Neural progenitor cell (in vitro differentiated cells): Measurements from ENCODE around the gene XYLT1. TPM values are rescaled to one million over a fixed set of nuclear protein-coding genes. Genes with fewer than 3 reads are reported as not detected.

Experiments used
- DNase-seq: peaks from one replicate; pipeline ENCODE4 v3.0.0-alpha.2; 2016; ENCODE audit warnings: low spot score
- H2AFZ ChIP-seq: fragments of 200-600 bp; sonication (generic); replicated peaks from 2 replicates; pipeline ENCODE4 v1.6.1; 2016; ENCODE audit warnings: antibody characterized with exemption
- H3F3A ChIP-seq: fragments of 200-600 bp; sonication (generic); 2 replicates; pipeline ENCODE4 v1.6.1; 2016; ENCODE audit warnings: antibody characterized with exemption, low read depth
- H3K27ac ChIP-seq: fragments of 200-600 bp; sonication (generic); 2 replicates; pipeline ENCODE4 v1.5.1; 2016; ENCODE audit warnings: mild to moderate bottlenecking
- H3K27me3 ChIP-seq: fragments of 200-600 bp; sonication (generic); 2 replicates; pipeline ENCODE4 v1.6.1; 2016; ENCODE audit warnings: mild to moderate bottlenecking, moderate library complexity
- H3K36me3 ChIP-seq: fragments of 200-600 bp; sonication (generic); 2 replicates; pipeline ENCODE4 v1.5.1; 2016
- H3K4me1 ChIP-seq: fragments of 200-600 bp; sonication (generic); 2 replicates; pipeline ENCODE4 v1.6.1; 2016; ENCODE audit warnings: mixed run types
- H3K4me2 ChIP-seq: fragments of 200-600 bp; sonication (generic); 2 replicates; pipeline ENCODE4 v1.6.1; 2016
- H3K4me3 ChIP-seq: fragments of 200-600 bp; sonication (generic); 2 replicates; pipeline ENCODE4 v1.5.1; 2016
- H3K79me2 ChIP-seq: fragments of 200-600 bp; sonication (generic); 2 replicates; pipeline ENCODE4 v1.6.1; 2016; ENCODE audit warnings: low read depth
- H3K9ac ChIP-seq: fragments of 200-600 bp; sonication (generic); 2 replicates; pipeline ENCODE4 v1.6.1; 2016
- H3K9me3 ChIP-seq: fragments of 200-600 bp; sonication (generic); 2 replicates; pipeline ENCODE4 v1.5.1; 2016; ENCODE audit warnings: low read depth
- H4K20me1 ChIP-seq: fragments of 200-600 bp; sonication (generic); 2 replicates; pipeline ENCODE4 v1.6.1; 2016; ENCODE audit warnings: low read depth
- H3K27ac Mint-ChIP-seq: 3 replicates; pipeline ENCODE4 v1.8.0; 2021; ENCODE audit warnings: mixed read lengths
- H3K27me3 Mint-ChIP-seq: 2 replicates; pipeline ENCODE4 v1.8.0; 2022; ENCODE audit warnings: low read depth, mild to moderate bottlenecking, inconsistent platforms, moderate library complexity, mixed read lengths; ENCODE audit not compliant: insufficient read depth
- H3K36me3 Mint-ChIP-seq: 3 replicates; pipeline ENCODE4 v1.8.0; 2021; ENCODE audit warnings: mixed read lengths
- H3K4me1 Mint-ChIP-seq: 3 replicates; pipeline ENCODE4 v1.8.0; 2021; ENCODE audit warnings: mixed read lengths
- H3K4me3 Mint-ChIP-seq: 3 replicates; pipeline ENCODE4 v1.8.0; 2021; ENCODE audit warnings: mild to moderate bottlenecking, moderate library complexity, mixed read lengths
- H3K9me3 Mint-ChIP-seq: 3 replicates; pipeline ENCODE4 v1.8.0; 2020; ENCODE audit warnings: mixed read lengths
- EZH2 ChIP-seq: fragments of 200-600 bp; sonication (generic); IDR thresholded peaks from 2 replicates; pipeline ENCODE4 v1.6.1; 2017; ENCODE audit warnings: antibody characterized with exemption, mild to moderate bottlenecking, moderate library complexity
- EZH2phosphoT487 ChIP-seq: fragments of 200-600 bp; sonication (generic); IDR thresholded peaks from 2 replicates; pipeline ENCODE4 v1.6.1; 2017; ENCODE audit warnings: antibody characterized with exemption
- total RNA-seq: library from RNA; depleted of rRNA; stranded (reverse); fragments of >200 nt; gene quantifications from 2 replicates; pipeline ENCODE4 v1.2.3, GENCODE V29; 2015; ENCODE audit warnings: low replicate concordance
- TF ChIP-seq, protein P1 (sequence below): fragments of 200-600 bp; sonication (generic); IDR thresholded peaks from 2 replicates; pipeline ENCODE4 v1.5.1; 2017; ENCODE audit warnings: antibody characterized with exemption, mild to moderate bottlenecking

XYLT1 gene
- total RNA-seq, 1 donor from 2014 or later, result 5.9 TPM

DNA sequence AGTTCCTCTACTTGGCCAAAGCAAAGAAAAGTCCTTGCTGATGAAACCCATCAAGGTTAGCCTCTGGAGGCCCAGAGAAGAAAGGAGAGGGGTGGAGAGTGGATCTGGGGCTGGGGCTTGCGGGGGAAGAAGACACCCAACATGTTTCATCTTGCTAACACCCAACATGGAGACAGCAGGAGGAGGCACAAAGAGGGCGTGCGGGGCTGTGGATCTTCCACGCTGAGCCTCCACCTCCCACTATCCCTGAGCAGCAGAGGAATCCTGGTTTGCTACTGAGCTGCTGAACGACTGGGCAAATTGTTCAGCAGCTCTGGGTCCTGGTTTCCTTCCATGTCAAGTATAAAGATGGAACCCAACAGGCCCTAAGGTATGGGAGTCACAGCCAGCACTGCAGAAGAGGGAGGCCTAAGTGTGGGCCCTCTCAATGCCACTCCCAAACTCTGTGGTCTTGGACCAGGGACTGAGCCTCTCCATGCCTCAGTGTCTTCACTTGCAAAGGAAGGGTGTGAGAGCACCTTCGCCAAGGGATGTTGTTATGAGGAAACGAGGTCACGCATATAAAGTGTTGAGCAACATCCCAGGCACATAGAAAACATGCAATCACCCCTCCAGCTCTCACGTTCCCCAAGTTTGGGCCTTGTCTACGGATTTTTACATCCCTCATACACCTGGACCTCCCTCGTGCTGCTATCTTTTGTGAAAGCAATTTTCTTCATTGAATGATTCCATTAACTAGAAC, 122.5 kb downstream of the XYLT1 start:
- peak overlapping the region; percentile 29 for H3K27ac Mint-ChIP-seq

DNA sequence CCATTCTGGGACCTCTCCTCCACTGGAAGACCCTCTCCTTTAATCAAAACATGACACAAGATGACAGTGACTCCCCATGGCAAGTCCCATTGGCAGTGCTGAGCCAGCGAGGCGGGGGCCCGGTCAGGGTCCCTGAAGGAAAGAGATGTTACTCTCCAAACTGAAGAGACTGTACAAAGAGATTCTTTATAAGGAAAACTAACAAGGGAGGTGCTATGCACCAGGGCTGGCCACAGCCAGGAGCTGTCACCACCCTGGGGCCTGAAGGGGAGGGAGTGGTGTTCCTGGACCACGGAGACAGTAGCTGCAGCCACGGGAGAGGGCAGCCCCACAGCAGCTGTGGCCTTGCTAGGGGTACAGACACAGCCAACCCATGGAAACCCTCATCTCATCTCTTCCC, 123.1 kb downstream of the XYLT1 start:
- Histone ChIP-seq H3K27me3 (no peaks in the 10 kb centered on the region), H3F3A (peaks cover under 1% of the 10 kb centered on the region), H3K27ac (no peak overlapping the region), H3K4me2 (no peak overlapping the region), H2AFZ (no peak overlapping the region), H3K9me3 (no peaks in the 10 kb centered on the region), H4K20me1 (no peaks in the 10 kb centered on the region), H3K4me1 (no peaks in the 10 kb centered on the region), H3K4me3 (no peak overlapping the region), H3K9ac (no peak overlapping the region), H3K36me3 (no peaks in the 10 kb centered on the region), H3K79me2 (no peaks in the 10 kb centered on the region)
- H3K27me3 Mint-ChIP-seq, result no peaks in the 10 kb centered on the region
- peaks cover 6% of the 10 kb centered on the region for H3K36me3 Mint-ChIP-seq
- no peak overlapping the region for H3K4me3 Mint-ChIP-seq
- DNase-seq, result no peak
- peaks cover 11% of the 10 kb centered on the region for H3K4me1 Mint-ChIP-seq
- H3K27ac Mint-ChIP-seq, result peak overlapping the region; percentile 66
- no peaks in the 10 kb centered on the region for H3K9me3 Mint-ChIP-seq
- no peak for TF ChIP-seq EZH2
- TF ChIP-seq EZH2phosphoT487, result no peak
- TF ChIP-seq, protein P1, sequence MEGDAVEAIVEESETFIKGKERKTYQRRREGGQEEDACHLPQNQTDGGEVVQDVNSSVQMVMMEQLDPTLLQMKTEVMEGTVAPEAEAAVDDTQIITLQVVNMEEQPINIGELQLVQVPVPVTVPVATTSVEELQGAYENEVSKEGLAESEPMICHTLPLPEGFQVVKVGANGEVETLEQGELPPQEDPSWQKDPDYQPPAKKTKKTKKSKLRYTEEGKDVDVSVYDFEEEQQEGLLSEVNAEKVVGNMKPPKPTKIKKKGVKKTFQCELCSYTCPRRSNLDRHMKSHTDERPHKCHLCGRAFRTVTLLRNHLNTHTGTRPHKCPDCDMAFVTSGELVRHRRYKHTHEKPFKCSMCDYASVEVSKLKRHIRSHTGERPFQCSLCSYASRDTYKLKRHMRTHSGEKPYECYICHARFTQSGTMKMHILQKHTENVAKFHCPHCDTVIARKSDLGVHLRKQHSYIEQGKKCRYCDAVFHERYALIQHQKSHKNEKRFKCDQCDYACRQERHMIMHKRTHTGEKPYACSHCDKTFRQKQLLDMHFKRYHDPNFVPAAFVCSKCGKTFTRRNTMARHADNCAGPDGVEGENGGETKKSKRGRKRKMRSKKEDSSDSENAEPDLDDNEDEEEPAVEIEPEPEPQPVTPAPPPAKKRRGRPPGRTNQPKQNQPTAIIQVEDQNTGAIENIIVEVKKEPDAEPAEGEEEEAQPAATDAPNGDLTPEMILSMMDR, result no peak

More for the DNA sequence above, 122.5 kb downstream of the XYLT1 start:
- Histone ChIP-seq H3K4me3 (no peak overlapping the region), H3K36me3 (no peaks in the 10 kb centered on the region), H3K4me2 (no peak overlapping the region), H3K27me3 (no peaks in the 10 kb centered on the region), H2AFZ (no peak overlapping the region), H4K20me1 (no peaks in the 10 kb centered on the region), H3F3A (peaks cover 3% of the 10 kb centered on the region), H3K27ac (no peak overlapping the region), H3K79me2 (no peaks in the 10 kb centered on the region), H3K9me3 (no peaks in the 10 kb centered on the region), H3K9ac (no peak overlapping the region), H3K4me1 (no peaks in the 10 kb centered on the region)
- no peak for DNase-seq
- TF ChIP-seq, protein P1, result no peak
- TF ChIP-seq EZH2phosphoT487 (no peak), EZH2 (no peak)
- H3K27me3 Mint-ChIP-seq, result no peaks in the 10 kb centered on the region
- H3K9me3 Mint-ChIP-seq, result no peaks in the 10 kb centered on the region
- H3K4me1 Mint-ChIP-seq, result peaks cover 12% of the 10 kb centered on the region
- peaks cover 6% of the 10 kb centered on the region for H3K36me3 Mint-ChIP-seq
- no peak overlapping the region for H3K4me3 Mint-ChIP-seq

DNA sequence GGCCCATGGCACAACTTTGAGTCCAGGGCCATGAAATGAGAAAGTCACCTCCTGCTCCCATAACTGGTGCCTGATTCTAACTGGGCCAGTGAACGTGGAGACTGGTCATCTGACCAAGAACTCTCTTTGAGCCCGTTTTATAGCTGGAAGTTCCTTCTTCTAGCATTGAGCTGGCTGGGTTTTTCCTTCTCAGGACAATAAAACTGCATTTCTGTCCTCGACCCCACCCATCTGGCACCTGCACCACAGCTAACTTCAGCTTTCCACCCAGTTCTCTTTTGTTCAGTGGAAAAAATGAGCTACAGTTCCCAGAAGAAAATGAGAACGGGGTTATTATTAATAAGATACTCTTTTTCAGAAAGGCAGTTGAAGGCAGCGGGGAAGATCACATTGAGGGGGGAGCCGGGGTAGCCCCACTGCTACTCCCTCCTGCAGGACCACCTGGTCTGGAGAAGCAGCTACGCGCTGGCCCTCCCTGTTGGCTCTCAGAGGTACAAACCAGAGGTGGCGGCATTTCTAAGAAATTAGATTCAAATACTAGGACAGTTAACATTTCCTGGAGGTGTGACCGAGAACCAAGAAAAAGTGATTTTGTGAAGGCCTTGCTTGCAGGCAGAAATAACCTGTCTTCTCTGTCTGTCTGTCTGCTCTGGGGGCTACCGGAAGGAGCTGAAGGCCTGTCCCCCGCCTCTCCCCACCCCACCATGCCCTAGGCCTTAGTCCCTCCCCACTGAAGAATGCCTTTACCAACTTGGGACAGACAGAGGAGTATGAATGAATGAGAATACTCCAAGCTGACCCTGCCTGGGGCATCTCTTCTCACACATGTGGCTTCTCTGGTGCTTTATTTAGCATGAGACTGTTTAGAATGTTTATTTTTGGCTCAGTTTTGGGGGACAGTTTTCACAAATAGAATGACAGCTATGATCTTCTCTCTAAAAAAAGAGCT, 123.9 kb downstream of the XYLT1 start:
- peaks cover 5% of the 10 kb centered on the region for H3K4me1 Mint-ChIP-seq

More for the DNA sequence above, 123.9 kb downstream of the XYLT1 start:
- no peak for TF ChIP-seq EZH2phosphoT487
- no peak for TF ChIP-seq EZH2
- TF ChIP-seq, protein P1, result no peak
- DNase-seq, result no peak
- H3K9ac ChIP-seq, result no peak overlapping the region
- H3K4me1 ChIP-seq, result no peaks in the 10 kb centered on the region
- no peak overlapping the region for H3K4me3 ChIP-seq
- Mint-ChIP-seq H3K36me3 (peaks cover 6% of the 10 kb centered on the region), H3K27me3 (no peaks in the 10 kb centered on the region), H3K4me3 (no peak overlapping the region), H3K9me3 (no peaks in the 10 kb centered on the region), H3K27ac (peak overlapping the region; percentile 66)
- H3K27ac ChIP-seq, result no peak overlapping the region
- H2AFZ ChIP-seq, result no peak overlapping the region
- H3K79me2 ChIP-seq, result no peaks in the 10 kb centered on the region
- H4K20me1 ChIP-seq, result no peaks in the 10 kb centered on the region
- no peak overlapping the region for H3K4me2 ChIP-seq
- H3F3A ChIP-seq, result no peaks in the 10 kb centered on the region
- no peaks in the 10 kb centered on the region for H3K36me3 ChIP-seq
- H3K9me3 ChIP-seq, result no peaks in the 10 kb centered on the region
- no peaks in the 10 kb centered on the region for H3K27me3 ChIP-seq
